GM21825 (cell line): Measurements from ENCODE around the gene KCNK3.

Experiments used
- ATAC-seq: cut with Tn5 transposase; IDR thresholded peaks from one replicate; pipeline ENCODE4 v1.9.1; 2021; ENCODE audit warnings: mild to moderate bottlenecking, moderate library complexity; ENCODE audit not compliant: unreplicated experiment

Gene KCNK3

GRCh38 chr2:26710145-26710544 lies 17.6 kb downstream of the KCNK3 start:
- ATAC-seq, result no peak

GRCh38 chr2:26710743-26711456 lies 18.4 kb downstream of the KCNK3 start:
- no peak for ATAC-seq

- ATAC-seq, result no peak
Measured at GRCh38 chr2:26711457-26712161, 19.1 kb downstream of the KCNK3 start.

- no peak for ATAC-seq
Measured at GRCh38 chr2:26712486-26713465, 20.3 kb downstream of the KCNK3 start.

- ATAC-seq, result no peak
Measured at GRCh38 chr2:26715528-26716270, 23.2 kb downstream of the KCNK3 start.

- ATAC-seq, result no peak
Measured at GRCh38 chr2:26716340-26716739, 23.8 kb downstream of the KCNK3 start.

GRCh38 chr2:26716769-26717168 lies 24.2 kb downstream of the KCNK3 start:
- no peak for ATAC-seq

GRCh38 chr2:26717362-26717761 lies 24.8 kb downstream of the KCNK3 start:
- no peak for ATAC-seq

- no peak for ATAC-seq
Measured at GRCh38 chr2:26718949-26719686, 26.6 kb downstream of the KCNK3 start.

- ATAC-seq, result no peak
Measured at GRCh38 chr2:26720322-26721114, 28.0 kb downstream of the KCNK3 start.

- no peak for ATAC-seq
Measured at GRCh38 chr2:26721115-26722032, 28.9 kb downstream of the KCNK3 start.

GRCh38 chr2:26722328-26722727 lies 29.8 kb downstream of the KCNK3 start:
- ATAC-seq, result no peak

GRCh38 chr2:26722911-26723310 lies 30.4 kb downstream of the KCNK3 start:
- no peak for ATAC-seq

GRCh38 chr2:26723475-26723874 lies 31.0 kb downstream of the KCNK3 start:
- no peak for ATAC-seq

GRCh38 chr2:26723991-26724750 lies 31.6 kb downstream of the KCNK3 start:
- ATAC-seq, result no peak

GRCh38 chr2:26724784-26725520 lies 32.4 kb downstream of the KCNK3 start:
- ATAC-seq, result no peak

GRCh38 chr2:26725521-26725820 lies 32.9 kb downstream of the KCNK3 start:
- no peak for ATAC-seq
